ENCODE measurements around the gene OGA. TPM values are rescaled to one million over a fixed set of nuclear protein-coding genes. Genes with fewer than 3 reads are reported as not detected.

OGA gene
- total and polyA plus RNA-seq, 9 of the 15 experiments (the other 6 are each of a cell fraction or from before 2014, with no cell fraction given), result 13.5 to 73.5 (median 59.5) TPM

DNA sequence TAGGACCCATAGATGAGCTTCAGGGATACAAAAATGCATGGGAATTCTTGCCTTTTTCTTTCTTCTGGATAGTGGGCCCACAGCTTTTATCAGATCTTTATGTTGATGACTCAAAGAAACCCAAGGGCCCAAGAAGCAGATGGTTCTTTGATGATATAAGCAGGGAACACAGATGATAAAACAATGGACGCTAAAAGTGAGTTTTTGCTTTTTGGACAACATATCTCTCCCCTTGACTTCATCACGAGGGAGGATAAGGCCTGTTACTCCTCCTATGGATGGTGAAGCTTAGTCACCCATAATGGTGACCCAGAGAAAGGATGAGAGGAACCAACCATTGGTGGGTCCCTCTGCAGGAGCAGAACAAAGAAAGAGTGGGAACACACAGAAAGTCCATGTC is 6.5 kb upstream of the OGA start (continued):
- TF ChIP-seq RBBP5 (IDR thresholded peaks at IDR 0.05; ENCODE audit: borderline replicate concordance, insufficient read depth, low read length, poor library complexity, severe bottlenecking), result no peak
- TF ChIP-seq BDP1 (IDR thresholded peaks at IDR 0.05; ENCODE audit: insufficient read depth, insufficient read length), result no peak
- TF ChIP-seq, protein P1, sequence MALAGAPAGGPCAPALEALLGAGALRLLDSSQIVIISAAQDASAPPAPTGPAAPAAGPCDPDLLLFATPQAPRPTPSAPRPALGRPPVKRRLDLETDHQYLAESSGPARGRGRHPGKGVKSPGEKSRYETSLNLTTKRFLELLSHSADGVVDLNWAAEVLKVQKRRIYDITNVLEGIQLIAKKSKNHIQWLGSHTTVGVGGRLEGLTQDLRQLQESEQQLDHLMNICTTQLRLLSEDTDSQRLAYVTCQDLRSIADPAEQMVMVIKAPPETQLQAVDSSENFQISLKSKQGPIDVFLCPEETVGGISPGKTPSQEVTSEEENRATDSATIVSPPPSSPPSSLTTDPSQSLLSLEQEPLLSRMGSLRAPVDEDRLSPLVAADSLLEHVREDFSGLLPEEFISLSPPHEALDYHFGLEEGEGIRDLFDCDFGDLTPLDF (CRISPR knock-in tag; IDR thresholded peaks at IDR 0.05), result no peak
- TF ChIP-seq, protein P2, sequence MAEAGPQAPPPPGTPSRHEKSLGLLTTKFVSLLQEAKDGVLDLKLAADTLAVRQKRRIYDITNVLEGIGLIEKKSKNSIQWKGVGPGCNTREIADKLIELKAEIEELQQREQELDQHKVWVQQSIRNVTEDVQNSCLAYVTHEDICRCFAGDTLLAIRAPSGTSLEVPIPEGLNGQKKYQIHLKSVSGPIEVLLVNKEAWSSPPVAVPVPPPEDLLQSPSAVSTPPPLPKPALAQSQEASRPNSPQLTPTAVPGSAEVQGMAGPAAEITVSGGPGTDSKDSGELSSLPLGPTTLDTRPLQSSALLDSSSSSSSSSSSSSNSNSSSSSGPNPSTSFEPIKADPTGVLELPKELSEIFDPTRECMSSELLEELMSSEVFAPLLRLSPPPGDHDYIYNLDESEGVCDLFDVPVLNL (CRISPR knock-in tag; IDR thresholded peaks at IDR 0.05; ENCODE audit: low read depth), result no peak
- TF ChIP-seq ZNF311 (CRISPR knock-in tag; IDR thresholded peaks at IDR 0.05), result no peak
- no peak for TF ChIP-seq POLR2B (IDR thresholded peaks at IDR 0.05; ENCODE audit: low read depth, partially characterized antibody)
- TF ChIP-seq ZNF217 (CRISPR knock-in tag; IDR thresholded peaks at IDR 0.05), result no peak
- TF ChIP-seq FUS (optimal IDR thresholded peaks at IDR 0.05; ENCODE audit: low read depth, low read length), result no peak
- TF ChIP-seq ZNF124 (CRISPR knock-in tag; IDR thresholded peaks at IDR 0.05), result no peak
- no peak for TF ChIP-seq POLR2G (IDR thresholded peaks at IDR 0.05; ENCODE audit: low read depth, low read length)
- no peak for TF ChIP-seq STAT6 (CRISPR knock-in tag; IDR thresholded peaks at IDR 0.05)
- TF ChIP-seq ELF2 (CRISPR knock-in tag; IDR thresholded peaks at IDR 0.05), result no peak
- TF ChIP-seq BRCA1 (IDR thresholded peaks at IDR 0.05), result no peak
- no peak for TF ChIP-seq BRCA1 (CRISPR knock-in tag; IDR thresholded peaks at IDR 0.05)
- no peak for TF ChIP-seq IFI16 (CRISPR knock-in tag; IDR thresholded peaks at IDR 0.05)
- no peak for TF ChIP-seq MEF2A (IDR thresholded peaks at IDR 0.05; ENCODE audit: control insufficient read depth, low read depth, low read length)
- TF ChIP-seq KAT2B (IDR thresholded peaks at IDR 0.05; ENCODE audit: low read depth, low read length), result no peak
- TF ChIP-seq ARID2 (IDR thresholded peaks at IDR 0.05), result no peak
- no peak for TF ChIP-seq RHOXF2B (CRISPR knock-in tag; conservative IDR thresholded peaks at IDR 0.05)
- no peak for TF ChIP-seq HINFP (tag; conservative IDR thresholded peaks at IDR 0.05; ENCODE audit: low read depth)
- no peak for TF ChIP-seq PHF20 (IDR thresholded peaks at IDR 0.05; ENCODE audit: partially characterized antibody)
- no peak for TF ChIP-seq ZNF165 (CRISPR knock-in tag; IDR thresholded peaks at IDR 0.05; ENCODE audit: borderline replicate concordance)
- peak; percentile 52 for TF ChIP-seq C11orf30 (IDR thresholded peaks at IDR 0.05; ENCODE audit: low read depth)
- no peak for TF ChIP-seq RBM34 (IDR thresholded peaks at IDR 0.05; ENCODE audit: borderline replicate concordance, insufficient read depth, low read length)

Data from K562 (cell line).